ENCODE measurements around the gene THAP3.
"Not testable (repeated sequence)": the region's sequence is repeated elsewhere in the genome, so short reads cannot be mapped to it uniquely, and the experiment has no call there.

The THAP3 gene

GRCh38 chr1:6653436-6654290 lies 29.0 kb downstream of the THAP3 start:
- DNase-seq (ENCODE audit: extremely low spot score), result no peak
- ChIA-PET POLR2A (no interaction called here), CTCF (interaction anchor here (0.9 to 3.3 kb wide), 7 partner anchors 8 to 168 kb away, joined by 3 to 27 read pairs (median 3); no protein-coding TSS in a partner anchor)
- no peak for TF ChIP-seq CTCF (IDR thresholded peaks at IDR 0.05; ENCODE audit: control extremely low read depth, extremely low read depth, low read depth, missing control alignments)

- ChIA-PET CTCF (interaction anchor here (3.3 kb wide), 1 partner anchor 12 kb away, joined by 27 read pairs; no protein-coding TSS in a partner anchor), POLR2A (no interaction called here)
- no peak for DNase-seq (ENCODE audit: extremely low spot score)
- TF ChIP-seq CTCF (IDR thresholded peaks at IDR 0.05; ENCODE audit: control extremely low read depth, extremely low read depth, low read depth, missing control alignments), result no peak
These were observed 32.5 kb downstream of the THAP3 start for GRCh38 chr1:6657138-6657537.

GRCh38 chr1:6658359-6659060 lies 33.8 kb downstream of the THAP3 start:
- DNase-seq (ENCODE audit: extremely low spot score), result no peak
- ChIA-PET POLR2A (no interaction called here), CTCF (interaction anchor here (1.4 to 1.5 kb wide), 2 partner anchors 11 to 12 kb away, joined by 3 to 8 read pairs; no protein-coding TSS in a partner anchor)
- TF ChIP-seq CTCF (IDR thresholded peaks at IDR 0.05; ENCODE audit: control extremely low read depth, extremely low read depth, low read depth, missing control alignments), result no peak

GRCh38 chr1:6660415-6661049 lies 35.9 kb downstream of the THAP3 start:
- POLR2A ChIA-PET, result no interaction called here
- CTCF ChIA-PET, result interaction anchor here (1.5 kb wide), 1 partner anchor 14 kb away, joined by 3 read pairs; no protein-coding TSS in a partner anchor

GRCh38 chr1:6662468-6662867 lies 37.8 kb downstream of the THAP3 start:
- POLR2A ChIA-PET; CTCF ChIA-PET; DNase-seq (ENCODE audit: extremely low spot score): not testable (repeated sequence)

More at GRCh38 chr1:6660415-6661049, 35.9 kb downstream of the THAP3 start:
- no peak for TF ChIP-seq CTCF (IDR thresholded peaks at IDR 0.05; ENCODE audit: control extremely low read depth, extremely low read depth, low read depth, missing control alignments)
- DNase-seq (ENCODE audit: extremely low spot score), result no peak

GRCh38 chr1:6666696-6667095 lies 42.0 kb downstream of the THAP3 start:
- CTCF ChIA-PET, result interaction anchor here (1.6 kb wide), 1 partner anchor 112 kb away, joined by 3 read pairs; the partner anchor contains the start of gene NOL9
- no peak for TF ChIP-seq CTCF (IDR thresholded peaks at IDR 0.05; ENCODE audit: control extremely low read depth, extremely low read depth, low read depth, missing control alignments)
- DNase-seq (ENCODE audit: extremely low spot score), result no peak
- POLR2A ChIA-PET, result interaction anchor here (0.7 kb wide), 1 partner anchor 20 kb away, joined by 3 read pairs; no protein-coding TSS in a partner anchor
